ENCODE data around the gene FANCB. TPM values are rescaled to one million over a fixed set of nuclear protein-coding genes. Genes with fewer than 3 reads are reported as not detected.

The FANCB gene
- total and polyA plus RNA-seq, 2 donors (not counting 1 experiment from before 2014, with no cell fraction given): 3.1 to 3.9 TPM

GRCh38 chrX:14920196-14920595, 47.3 kb upstream of the FANCB start:
- H3K27me3 ChIP-seq (replicated peaks in 1 of 4; ENCODE audit: control extremely low read depth in 1 of 4, control insufficient read depth in 3 of 4, insufficient read depth in 4 of 4, low read length in 3 of 4): no peaks in the 10 kb centered on the region
- ChIA-PET CTCF (no interaction called here), POLR2A (no interaction called here)
- H3K4me3 ChIP-seq (ENCODE audit: control extremely low read depth in 1 of 5, extremely low read depth in 1 of 5, insufficient read depth in 1 of 5, low read depth in 2 of 5, low read length in 4 of 5): no peak overlapping the region
- no peak overlapping the region for H3K27ac Mint-ChIP-seq
- ATAC-seq (ENCODE audit: low read depth) (no peak), DNase-seq (no peak)
- no peaks in the 10 kb centered on the region for H3K4me1 Mint-ChIP-seq
- H3K9me3 ChIP-seq (ENCODE audit: control extremely low read depth in 1 of 3, control insufficient read depth in 2 of 3, insufficient read depth in 1 of 3, low read length in 2 of 3): no peaks in the 10 kb centered on the region
- H3K4me1 ChIP-seq (ENCODE audit: control insufficient read depth in 2 of 2, insufficient read depth in 2 of 2, low read length in 2 of 2): no peaks in the 10 kb centered on the region
- no peak for TF ChIP-seq CTCF (IDR thresholded peaks at IDR 0.05)
- TF ChIP-seq EZH2 (IDR thresholded peaks at IDR 0.05; ENCODE audit: borderline replicate concordance, insufficient read depth, low read depth, low read length, poor library complexity, severe bottlenecking): no peak
- intact Hi-C loops (cut with micrococcal nuclease): no loop called here
- H3K36me3 ChIP-seq (replicated peaks in 1 of 2; ENCODE audit: control extremely low read depth in 1 of 2, control insufficient read depth in 1 of 2, extremely low read depth in 1 of 2, insufficient read depth in 2 of 2, low read length in 1 of 2): peaks cover 0 to 16% of the 10 kb centered on the region in 2 experiments
- H3K79me2 ChIP-seq (ENCODE audit: control insufficient read depth, insufficient read depth, low read length): no peaks in the 10 kb centered on the region
- WGBS (ENCODE audit: insufficient coverage): no CpG with 5 or more reads among the region's 2 CpGs
- H3K4me3 Mint-ChIP-seq: no peak overlapping the region
- no peaks in the 10 kb centered on the region for H3K27me3 Mint-ChIP-seq
- H2AFZ ChIP-seq (ENCODE audit: insufficient read depth, low read depth, low read length, poor library complexity, severe bottlenecking): no peak overlapping the region
- no peaks in the 10 kb centered on the region for H4K20me1 ChIP-seq (ENCODE audit: control insufficient read depth, insufficient read depth, low read length, poor library complexity, severe bottlenecking)
- no peak overlapping the region for H3K4me2 ChIP-seq (replicated peaks; ENCODE audit: low read depth, low read length, poor library complexity, severe bottlenecking)
- no peak overlapping the region for H3K9ac ChIP-seq (ENCODE audit: low read length)
- H3K27ac ChIP-seq (ENCODE audit: low read length in 2 of 2): no peak overlapping the region
- no peaks in the 10 kb centered on the region for H3K9me3 Mint-ChIP-seq (ENCODE audit: insufficient read depth)

GRCh38 chrX:14919407-14919806, 46.5 kb upstream of the FANCB start:
- CTCF ChIA-PET: no interaction called here
- no peak overlapping the region for H3K4me3 ChIP-seq (ENCODE audit: control extremely low read depth in 1 of 5, extremely low read depth in 1 of 5, insufficient read depth in 1 of 5, low read depth in 2 of 5, low read length in 4 of 5)
- no peaks in the 10 kb centered on the region for H3K4me1 ChIP-seq (ENCODE audit: control insufficient read depth in 2 of 2, insufficient read depth in 2 of 2, low read length in 2 of 2)
- no peak overlapping the region for H3K4me2 ChIP-seq (replicated peaks; ENCODE audit: low read depth, low read length, poor library complexity, severe bottlenecking)
- no peak overlapping the region for H2AFZ ChIP-seq (ENCODE audit: insufficient read depth, low read depth, low read length, poor library complexity, severe bottlenecking)
- H3K4me1 Mint-ChIP-seq: no peaks in the 10 kb centered on the region
- H3K79me2 ChIP-seq (ENCODE audit: control insufficient read depth, insufficient read depth, low read length): no peaks in the 10 kb centered on the region
- H3K27me3 Mint-ChIP-seq: no peaks in the 10 kb centered on the region
- H3K27me3 ChIP-seq (replicated peaks in 1 of 4; ENCODE audit: control extremely low read depth in 1 of 4, control insufficient read depth in 3 of 4, insufficient read depth in 4 of 4, low read length in 3 of 4): no peaks in the 10 kb centered on the region
- no peaks in the 10 kb centered on the region for H4K20me1 ChIP-seq (ENCODE audit: control insufficient read depth, insufficient read depth, low read length, poor library complexity, severe bottlenecking)
- no peaks in the 10 kb centered on the region for H3K9me3 Mint-ChIP-seq (ENCODE audit: insufficient read depth)
- no peaks in the 10 kb centered on the region for H3K9me3 ChIP-seq (ENCODE audit: control extremely low read depth in 1 of 3, control insufficient read depth in 2 of 3, insufficient read depth in 1 of 3, low read length in 2 of 3)
- intact Hi-C loops (cut with micrococcal nuclease): no loop called here
- H3K27ac ChIP-seq (ENCODE audit: low read length in 2 of 2): no peak overlapping the region
- ATAC-seq (ENCODE audit: low read depth): no peak
- DNase-seq: no peak
- POLR2A ChIA-PET: no interaction called here
- H3K27ac Mint-ChIP-seq: no peak overlapping the region
- WGBS (ENCODE audit: insufficient coverage): no CpG with 5 or more reads among the region's 2 CpGs
- no peak for TF ChIP-seq EZH2 (IDR thresholded peaks at IDR 0.05; ENCODE audit: borderline replicate concordance, insufficient read depth, low read depth, low read length, poor library complexity, severe bottlenecking)
- no peak overlapping the region for H3K4me3 Mint-ChIP-seq
- no peak overlapping the region for H3K9ac ChIP-seq (ENCODE audit: low read length)
- peaks cover 0 to 21% of the 10 kb centered on the region in 2 experiments for H3K36me3 ChIP-seq (replicated peaks in 1 of 2; ENCODE audit: control extremely low read depth in 1 of 2, control insufficient read depth in 1 of 2, extremely low read depth in 1 of 2, insufficient read depth in 2 of 2, low read length in 1 of 2)
